Keratinocyte (primary cell): Measurements from ENCODE around the gene RTP5.

Source experiments
- EZH2 ChIP-seq: IDR thresholded peaks from one replicate; pipeline ENCODE4 v1.6.1; 2012; ENCODE audit warnings: inconsistent platforms, mild to moderate bottlenecking, low read length, moderate library complexity
- TF ChIP-seq, protein P1 (sequence below), 3 experiments: IDR thresholded peaks in 1 of 3; conservative IDR thresholded peaks in 1 of 3; optimal IDR thresholded peaks in 1 of 3; 2 replicates in 2 of 3; 3 replicates in 1 of 3; pipeline versions ENCODE3 to v1.5.1; 2011; ENCODE audit warnings: low read length in 3 of 3, mild to moderate bottlenecking in 3 of 3, moderate library complexity in 2 of 3, control low read depth in 1 of 3, inconsistent platforms in 1 of 3; ENCODE audit not compliant: insufficient read depth in 2 of 3; ENCODE audit errors: extremely low read depth in 1 of 3

DNA sequence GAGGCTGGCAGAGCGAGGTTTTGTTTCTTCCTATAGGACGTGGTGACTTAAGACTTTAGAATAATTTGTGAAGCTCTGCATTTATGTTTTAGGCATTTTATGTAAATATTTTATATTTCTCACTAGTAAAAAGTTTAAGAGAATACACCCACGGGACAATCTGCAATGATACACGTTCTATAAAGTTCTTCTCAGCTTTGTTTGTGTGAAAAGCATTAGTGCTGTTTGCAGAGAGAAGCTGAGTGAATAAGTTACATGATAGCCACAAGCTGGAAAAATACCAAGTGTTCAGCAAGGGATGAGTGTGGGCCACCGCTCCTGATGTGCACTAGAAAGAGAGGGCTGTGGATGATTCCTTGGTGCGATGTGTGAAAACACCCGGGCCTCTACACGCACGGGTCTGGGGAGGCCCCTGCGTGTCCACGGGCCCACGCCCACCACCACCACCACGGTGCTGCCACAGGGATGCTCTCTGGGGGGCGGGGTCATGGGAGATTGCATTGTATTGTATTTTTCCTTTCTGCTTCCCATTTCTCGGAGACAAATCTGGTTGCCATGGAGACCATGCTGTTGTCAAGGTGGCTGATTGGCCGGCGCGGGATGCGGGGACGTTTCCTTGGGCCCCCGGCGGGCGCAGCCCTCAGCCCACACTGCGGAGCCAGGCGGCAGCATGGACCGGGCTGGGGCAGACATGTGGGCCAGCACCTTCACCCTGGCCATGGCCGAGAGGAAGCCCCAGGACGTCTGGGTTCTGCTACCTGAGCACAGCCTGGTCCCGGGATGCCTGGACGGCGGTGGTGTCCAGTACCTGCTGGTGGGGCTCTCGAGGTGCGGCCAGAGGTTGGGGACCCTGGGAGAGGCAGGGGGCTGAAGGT lies at the start of gene RTP5:
- TF ChIP-seq, protein P1, sequence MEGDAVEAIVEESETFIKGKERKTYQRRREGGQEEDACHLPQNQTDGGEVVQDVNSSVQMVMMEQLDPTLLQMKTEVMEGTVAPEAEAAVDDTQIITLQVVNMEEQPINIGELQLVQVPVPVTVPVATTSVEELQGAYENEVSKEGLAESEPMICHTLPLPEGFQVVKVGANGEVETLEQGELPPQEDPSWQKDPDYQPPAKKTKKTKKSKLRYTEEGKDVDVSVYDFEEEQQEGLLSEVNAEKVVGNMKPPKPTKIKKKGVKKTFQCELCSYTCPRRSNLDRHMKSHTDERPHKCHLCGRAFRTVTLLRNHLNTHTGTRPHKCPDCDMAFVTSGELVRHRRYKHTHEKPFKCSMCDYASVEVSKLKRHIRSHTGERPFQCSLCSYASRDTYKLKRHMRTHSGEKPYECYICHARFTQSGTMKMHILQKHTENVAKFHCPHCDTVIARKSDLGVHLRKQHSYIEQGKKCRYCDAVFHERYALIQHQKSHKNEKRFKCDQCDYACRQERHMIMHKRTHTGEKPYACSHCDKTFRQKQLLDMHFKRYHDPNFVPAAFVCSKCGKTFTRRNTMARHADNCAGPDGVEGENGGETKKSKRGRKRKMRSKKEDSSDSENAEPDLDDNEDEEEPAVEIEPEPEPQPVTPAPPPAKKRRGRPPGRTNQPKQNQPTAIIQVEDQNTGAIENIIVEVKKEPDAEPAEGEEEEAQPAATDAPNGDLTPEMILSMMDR (optimal IDR thresholded peaks at IDR 0.05 in 1 of 3, IDR thresholded peaks at IDR 0.05 in 1 of 3, conservative IDR thresholded peaks at IDR 0.05 in 1 of 3; ENCODE audit: extremely low read depth in 1 of 3, insufficient read depth in 2 of 3, low read length in 3 of 3): no peak
- no peak for TF ChIP-seq EZH2
